Rectal smooth muscle tissue (tissue), 1 donor: ENCODE measurements around the gene S100A8.

Source experiments
- H3K27ac ChIP-seq: one replicate; pipeline ENCODE4 v1.7.0; 2013; ENCODE audit warnings: low read depth, low read length, inconsistent platforms
- H3K27me3 ChIP-seq: one replicate; pipeline ENCODE4 v1.7.0; 2013; ENCODE audit warnings: low read length; ENCODE audit not compliant: control insufficient read depth, insufficient read depth
- H3K36me3 ChIP-seq: one replicate; pipeline ENCODE4 v1.7.0; 2013; ENCODE audit warnings: low read length; ENCODE audit not compliant: control insufficient read depth, insufficient read depth
- H3K4me1 ChIP-seq: one replicate; pipeline ENCODE4 v1.7.0; 2013; ENCODE audit warnings: low read length; ENCODE audit not compliant: control insufficient read depth, insufficient read depth
- H3K4me3 ChIP-seq: one replicate; pipeline ENCODE4 v1.7.0; 2013; ENCODE audit warnings: low read length
- H3K9ac ChIP-seq: one replicate; pipeline ENCODE4 v1.7.0; 2013; ENCODE audit warnings: low read length

The S100A8 gene

GRCh38 chr1:153396461-153396860, 5.6 kb upstream of the S100A8 start:
- no peaks in the 10 kb centered on the region for H3K36me3 ChIP-seq
- no peaks in the 10 kb centered on the region for H3K27me3 ChIP-seq
- no peaks in the 10 kb centered on the region for H3K4me1 ChIP-seq
- H3K27ac ChIP-seq: no peak overlapping the region
- H3K4me3 ChIP-seq: no peak overlapping the region
- H3K9ac ChIP-seq: no peak overlapping the region

- Histone ChIP-seq H3K27me3 (no peaks in the 10 kb centered on the region), H3K27ac (no peak overlapping the region), H3K36me3 (no peaks in the 10 kb centered on the region), H3K4me3 (no peak overlapping the region), H3K9ac (no peak overlapping the region), H3K4me1 (no peaks in the 10 kb centered on the region)
Observed at GRCh38 chr1:153395776-153396175, 4.9 kb upstream of the S100A8 start.

- H3K27ac ChIP-seq: no peak overlapping the region
- no peaks in the 10 kb centered on the region for H3K36me3 ChIP-seq
- no peaks in the 10 kb centered on the region for H3K4me1 ChIP-seq
Observed at GRCh38 chr1:153395136-153395685, 4.3 kb upstream of the S100A8 start.

GRCh38 chr1:153394391-153394790, 3.5 kb upstream of the S100A8 start:
- no peak overlapping the region for H3K9ac ChIP-seq
- no peaks in the 10 kb centered on the region for H3K27me3 ChIP-seq
- no peak overlapping the region for H3K4me3 ChIP-seq
- no peaks in the 10 kb centered on the region for H3K4me1 ChIP-seq
- H3K27ac ChIP-seq: no peak overlapping the region
- no peaks in the 10 kb centered on the region for H3K36me3 ChIP-seq

More at GRCh38 chr1:153395136-153395685, 4.3 kb upstream of the S100A8 start:
- Histone ChIP-seq H3K27me3 (no peaks in the 10 kb centered on the region), H3K9ac (no peak overlapping the region), H3K4me3 (no peak overlapping the region)

- H3K4me1 ChIP-seq: no peaks in the 10 kb centered on the region
- H3K9ac ChIP-seq: no peak overlapping the region
- H3K4me3 ChIP-seq: no peak overlapping the region
- no peaks in the 10 kb centered on the region for H3K27me3 ChIP-seq
- H3K27ac ChIP-seq: no peak overlapping the region
- H3K36me3 ChIP-seq: no peaks in the 10 kb centered on the region
Observed at GRCh38 chr1:153393926-153394325, 3.1 kb upstream of the S100A8 start.

GRCh38 chr1:153392822-153393221, 1.9 kb upstream of the S100A8 start:
- Histone ChIP-seq H3K4me3 (no peak overlapping the region), H3K9ac (no peak overlapping the region), H3K27me3 (no peaks in the 10 kb centered on the region), H3K4me1 (no peaks in the 10 kb centered on the region), H3K27ac (no peak overlapping the region), H3K36me3 (no peaks in the 10 kb centered on the region)

GRCh38 chr1:153392258-153392657, 1.4 kb upstream of the S100A8 start:
- no peak overlapping the region for H3K9ac ChIP-seq
- H3K4me3 ChIP-seq: no peak overlapping the region
- H3K4me1 ChIP-seq: no peaks in the 10 kb centered on the region
- no peaks in the 10 kb centered on the region for H3K27me3 ChIP-seq
- no peak overlapping the region for H3K27ac ChIP-seq
- no peaks in the 10 kb centered on the region for H3K36me3 ChIP-seq

- Histone ChIP-seq H3K27ac (no peak overlapping the region), H3K4me3 (no peak overlapping the region), H3K4me1 (no peaks in the 10 kb centered on the region), H3K36me3 (no peaks in the 10 kb centered on the region), H3K9ac (no peak overlapping the region), H3K27me3 (no peaks in the 10 kb centered on the region)
Observed at GRCh38 chr1:153389973-153390879, 647 bp downstream of the S100A8 start.

- no peaks in the 10 kb centered on the region for H3K4me1 ChIP-seq
- no peak overlapping the region for H3K9ac ChIP-seq
- no peak overlapping the region for H3K27ac ChIP-seq
- H3K4me3 ChIP-seq: no peak overlapping the region
- H3K36me3 ChIP-seq: no peaks in the 10 kb centered on the region
- no peaks in the 10 kb centered on the region for H3K27me3 ChIP-seq
Observed at GRCh38 chr1:153389401-153389800, 1.5 kb downstream of the S100A8 start.

- no peaks in the 10 kb centered on the region for H3K36me3 ChIP-seq
- H3K4me3 ChIP-seq: no peak overlapping the region
- H3K9ac ChIP-seq: no peak overlapping the region
- H3K27me3 ChIP-seq: peaks cover 2% of the 10 kb centered on the region
- no peak overlapping the region for H3K27ac ChIP-seq
- H3K4me1 ChIP-seq: no peaks in the 10 kb centered on the region
Observed at GRCh38 chr1:153387785-153388184, 3.1 kb downstream of the S100A8 start.

GRCh38 chr1:153387001-153387400, 3.9 kb downstream of the S100A8 start:
- Histone ChIP-seq H3K27me3 (peaks cover 2% of the 10 kb centered on the region), H3K36me3 (no peaks in the 10 kb centered on the region), H3K9ac (no peak overlapping the region), H3K27ac (no peak overlapping the region), H3K4me3 (no peak overlapping the region), H3K4me1 (no peaks in the 10 kb centered on the region)

- Histone ChIP-seq H3K4me1 (no peaks in the 10 kb centered on the region), H3K36me3 (no peaks in the 10 kb centered on the region), H3K27ac (no peak overlapping the region), H3K27me3 (peaks cover 2% of the 10 kb centered on the region), H3K4me3 (no peak overlapping the region), H3K9ac (no peak overlapping the region)
Observed at GRCh38 chr1:153386500-153386901, 4.4 kb downstream of the S100A8 start.
